Progenitor cell of endocrine pancreas (in vitro differentiated cells): ENCODE data around the gene SLCO6A1. TPM values are rescaled to one million over a fixed set of nuclear protein-coding genes. Genes with fewer than 3 reads are reported as not detected.

Experiments
- DNase-seq: peaks from one replicate; pipeline ENCODE4 v3.0.0; 2021; ENCODE audit warnings: low spot score; ENCODE audit not compliant: unreplicated experiment
- H3K27ac Mint-ChIP-seq: 2 replicates; pipeline ENCODE4 v1.8.0; 2021; ENCODE audit warnings: mild to moderate bottlenecking, moderate library complexity, mixed read lengths
- H3K27me3 Mint-ChIP-seq: 2 replicates; pipeline ENCODE4 v1.8.0; 2021; ENCODE audit warnings: mixed read lengths
- H3K36me3 Mint-ChIP-seq: 2 replicates; pipeline ENCODE4 v1.8.0; 2022; ENCODE audit warnings: mixed read lengths; ENCODE audit not compliant: insufficient read depth
- H3K4me1 Mint-ChIP-seq: 2 replicates; pipeline ENCODE4 v1.8.0; 2021; ENCODE audit warnings: low read depth, mixed read lengths
- H3K4me3 Mint-ChIP-seq: 2 replicates; pipeline ENCODE4 v1.8.0; 2021; ENCODE audit warnings: low read depth, mild to moderate bottlenecking, moderate library complexity, mixed read lengths
- H3K9me3 Mint-ChIP-seq: 2 replicates; pipeline ENCODE4 v1.8.0; 2021; ENCODE audit warnings: low read depth, mixed read lengths
- CTCF ChIP-seq: fragments of 200-600 bp; sonication (generic); IDR thresholded peaks from one replicate; pipeline ENCODE4 v1.5.0; 2021; ENCODE audit warnings: antibody characterized with exemption, mild to moderate bottlenecking; ENCODE audit not compliant: unreplicated experiment
- total RNA-seq: library from RNA; stranded (reverse); gene quantifications from 2 replicates; pipeline ENCODE4 v1.2.1, GENCODE V29; 2021

Gene SLCO6A1
- total RNA-seq, 1 donor from 2014 or later, result 4.9 TPM

GRCh38 chr5:102450313-102450990, 48.3 kb downstream of the SLCO6A1 start:
- H3K27ac Mint-ChIP-seq, result no peak overlapping the region
- peaks cover 27% of the 10 kb centered on the region for H3K9me3 Mint-ChIP-seq
- peak; percentile 21 for TF ChIP-seq CTCF
- no peak for DNase-seq
- no peaks in the 10 kb centered on the region for H3K4me1 Mint-ChIP-seq
- peaks cover 4% of the 10 kb centered on the region for H3K36me3 Mint-ChIP-seq
- H3K27me3 Mint-ChIP-seq, result no peaks in the 10 kb centered on the region
- H3K4me3 Mint-ChIP-seq, result no peak overlapping the region

GRCh38 chr5:102433473-102433872, 65.3 kb downstream of the SLCO6A1 start:
- Mint-ChIP-seq H3K27ac (no peak overlapping the region), H3K36me3 (no peaks in the 10 kb centered on the region), H3K4me3 (no peak overlapping the region), H3K4me1 (no peaks in the 10 kb centered on the region), H3K27me3 (no peaks in the 10 kb centered on the region), H3K9me3 (peaks cover 39% of the 10 kb centered on the region)
- no peak for TF ChIP-seq CTCF
- DNase-seq, result no peak

GRCh38 chr5:102421647-102422046, 77.2 kb downstream of the SLCO6A1 start:
- Mint-ChIP-seq H3K9me3 (peaks cover 15% of the 10 kb centered on the region), H3K4me1 (no peaks in the 10 kb centered on the region), H3K27me3 (no peaks in the 10 kb centered on the region), H3K4me3 (no peak overlapping the region), H3K27ac (no peak overlapping the region), H3K36me3 (peaks cover 5% of the 10 kb centered on the region)
- no peak for TF ChIP-seq CTCF
- no peak for DNase-seq

- Mint-ChIP-seq H3K4me1 (no peaks in the 10 kb centered on the region), H3K9me3 (peaks cover 4% of the 10 kb centered on the region), H3K27ac (no peak overlapping the region), H3K4me3 (no peak overlapping the region), H3K27me3 (no peaks in the 10 kb centered on the region), H3K36me3 (no peaks in the 10 kb centered on the region)
- no peak for TF ChIP-seq CTCF
- no peak for DNase-seq
Observed at GRCh38 chr5:102418531-102418930, 80.3 kb downstream of the SLCO6A1 start.

GRCh38 chr5:102414448-102414847, 84.4 kb downstream of the SLCO6A1 start:
- Mint-ChIP-seq H3K27ac (no peak overlapping the region), H3K9me3 (no peaks in the 10 kb centered on the region), H3K4me1 (no peaks in the 10 kb centered on the region), H3K27me3 (no peaks in the 10 kb centered on the region), H3K36me3 (peaks cover 2% of the 10 kb centered on the region), H3K4me3 (no peak overlapping the region)
- no peak for DNase-seq
- TF ChIP-seq CTCF, result no peak
